AG04449 (cell line): ENCODE data around the gene ZFAND2A.
A peak's percentile ranks its signal among the peaks of the same experiment; 100 is the strongest.

ENCODE experiments used
- CTCF ChIA-PET: fragments of 350-600 bp; formaldehyde crosslinking; extraction: SDS; loops from one replicate; lab custom pipeline; 2021; ENCODE audit warnings: antibody characterized with exemption; lab: Yijun Ruan, JAX
- POLR2A ChIA-PET: fragments of 400-600, 350-600 bp; formaldehyde crosslinking; extraction: SDS; loops from one replicate; lab custom pipeline; 2020; ENCODE audit warnings: antibody characterized with exemption, inconsistent platforms; lab: Yijun Ruan, JAX
- DNase-seq: peaks from one replicate; pipeline ENCODE4 v3.0.0-alpha.2; 2010; ENCODE audit warnings: low read depth, low spot score
- H3K4me3 ChIP-seq: 2 replicates; pipeline ENCODE4 v1.5.1; 2011; ENCODE audit warnings: low read depth, mild to moderate bottlenecking, control low read depth, low read length
- CTCF ChIP-seq: IDR thresholded peaks from one replicate; pipeline ENCODE4 v1.5.1; 2011; ENCODE audit warnings: mild to moderate bottlenecking, moderate library complexity, low read length, control low read depth, inconsistent platforms; ENCODE audit not compliant: insufficient read depth; ENCODE audit errors: missing control alignments

The ZFAND2A gene

GRCh38 chr7:1127001-1127400 is 33.0 kb downstream of the ZFAND2A start:
- DNase-seq: no peak
- H3K4me3 ChIP-seq: no peak overlapping the region
- ChIA-PET CTCF (interaction anchor here (4.9 kb wide), 1 partner anchor 41 kb away, joined by 24 read pairs; no protein-coding TSS in a partner anchor), POLR2A (no interaction called here)
- no peak for TF ChIP-seq CTCF

GRCh38 chr7:1125603-1125969 is 34.4 kb downstream of the ZFAND2A start:
- no peak for TF ChIP-seq CTCF
- CTCF ChIA-PET: interaction anchor here (1.0 to 4.9 kb wide), 5 partner anchors 8 to 133 kb away, joined by 3 to 24 read pairs (median 7); a partner anchor contains a TSS
- POLR2A ChIA-PET: no interaction called here
- H3K4me3 ChIP-seq: no peak overlapping the region
- no peak for DNase-seq

- CTCF ChIA-PET: interaction anchor here (1.0 to 4.9 kb wide), 8 partner anchors 9 to 132 kb away, joined by 3 to 24 read pairs (median 6); a partner anchor contains a TSS
- POLR2A ChIA-PET: no interaction called here
- DNase-seq: no peak
Observed at GRCh38 chr7:1124816-1125602, 35.0 kb downstream of the ZFAND2A start.

GRCh38 chr7:1124164-1124563 is 35.8 kb downstream of the ZFAND2A start:
- no peak for TF ChIP-seq CTCF
- H3K4me3 ChIP-seq: no peak overlapping the region
- CTCF ChIA-PET: interaction anchor here (0.7 to 4.9 kb wide), 9 partner anchors 8 to 150 kb away, joined by 3 to 24 read pairs (median 6); a partner anchor contains a TSS
- POLR2A ChIA-PET: interaction anchor here (1.3 kb wide), 1 partner anchor 13 kb away, joined by 3 read pairs; a partner anchor contains a TSS
- DNase-seq: no peak

More at GRCh38 chr7:1124816-1125602, 35.0 kb downstream of the ZFAND2A start:
- no peak overlapping the region for H3K4me3 ChIP-seq
- TF ChIP-seq CTCF: no peak

GRCh38 chr7:1123715-1124114 is 36.3 kb downstream of the ZFAND2A start:
- peak; percentile 73 for TF ChIP-seq CTCF
- no peak for DNase-seq
- CTCF ChIA-PET: interaction anchor here (0.7 to 4.9 kb wide), 9 partner anchors 8 to 149 kb away, joined by 3 to 24 read pairs (median 6); a partner anchor contains a TSS
- no peak overlapping the region for H3K4me3 ChIP-seq
- POLR2A ChIA-PET: interaction anchor here (1.3 kb wide), 1 partner anchor 14 kb away, joined by 3 read pairs; a partner anchor contains a TSS
